Activated CD8-positive, alpha-beta T cell treated with anti-CD3 and anti-CD28 coated beads for 36 hours (primary cell): Measurements from ENCODE around the gene FKBP8. TPM values are rescaled to one million over a fixed set of nuclear protein-coding genes. Genes with fewer than 3 reads are reported as not detected.
"Not testable (repeated sequence)": the region's sequence is repeated elsewhere in the genome, so short reads cannot be mapped to it uniquely, and the experiment has no call there.

ENCODE experiments used
- ATAC-seq: fragments of 200-7000 bp; cut with Tn5 transposase; one replicate; pipeline ENCODE4 v1.10.0; 2021; ENCODE audit warnings: mild to moderate bottlenecking, moderate library complexity
- CTCF ChIA-PET: fragments of 350-600 bp; sonication (Branson Sonifier 250); formaldehyde crosslinking; loops from one replicate; lab custom pipeline; 2021; ENCODE audit warnings: antibody characterized with exemption; lab: Charles Lee
- POLR2A ChIA-PET: fragments of 350-600 bp; sonication (Branson Sonifier 250); formaldehyde crosslinking; loops from one replicate; lab custom pipeline; 2021; ENCODE audit warnings: antibody characterized with exemption; lab: Charles Lee
- DNase-seq: peaks from one replicate; pipeline ENCODE4 v3.0.0-alpha.2; 2020
- H3K27ac Mint-ChIP-seq: one replicate; pipeline ENCODE4 v1.8.0; 2021; ENCODE audit warnings: mild to moderate bottlenecking, mixed read lengths
- H3K27me3 Mint-ChIP-seq: one replicate; pipeline ENCODE4 v1.8.0; 2021; ENCODE audit warnings: mixed read lengths
- H3K36me3 Mint-ChIP-seq: one replicate; pipeline ENCODE4 v1.8.0; 2021; ENCODE audit warnings: low read depth, mixed read lengths
- H3K4me1 Mint-ChIP-seq: one replicate; pipeline ENCODE4 v1.8.0; 2021; ENCODE audit warnings: low read depth, mixed read lengths
- H3K4me3 Mint-ChIP-seq: one replicate; pipeline ENCODE4 v1.8.0; 2021; ENCODE audit warnings: mild to moderate bottlenecking, moderate library complexity, mixed read lengths
- H3K9me3 Mint-ChIP-seq: one replicate; pipeline ENCODE4 v1.8.0; 2021; ENCODE audit warnings: mixed read lengths
- intact Hi-C: fragments of 100-400 bp; cut with micrococcal nuclease; formaldehyde crosslinking; loops from one replicate; pipeline ENCODE4 v1.10.0; 2022
- total RNA-seq, 2 experiments: library from RNA; stranded (reverse); gene quantifications; one replicate each; pipeline ENCODE4 v1.2.3, GENCODE V29; 2021
- TF ChIP-seq, protein P1 (sequence below): fragments of 200-600 bp; IDR thresholded peaks from one replicate; pipeline ENCODE4 v1.8.0; 2022; ENCODE audit warnings: antibody characterized with exemption, mild to moderate bottlenecking

The FKBP8 gene
- total RNA-seq, 2 experiments from 2014 or later = 216 to 220 TPM

DNA sequence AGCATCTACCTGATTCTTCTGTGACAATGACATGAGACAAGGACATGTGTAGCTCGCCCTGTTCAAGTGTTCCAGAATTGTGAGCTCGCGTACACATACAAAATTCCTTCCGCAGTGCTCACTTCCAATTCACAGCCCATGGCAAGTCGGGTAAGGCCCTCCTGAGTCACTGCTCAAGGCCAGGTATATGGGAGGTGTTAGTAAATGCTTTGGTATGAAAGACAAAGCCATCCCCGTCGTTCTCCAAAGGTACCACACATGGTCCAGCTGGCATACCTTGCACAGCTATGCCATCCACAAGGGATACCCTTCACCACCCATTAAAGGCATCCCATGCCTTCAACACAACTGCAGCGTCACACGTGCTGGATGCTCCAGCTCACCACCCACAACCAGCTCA is 17.1 kb downstream of the FKBP8 start:
- H3K9me3 Mint-ChIP-seq = no peaks in the 10 kb centered on the region
- intact Hi-C loops = no loop called here
- ATAC-seq (no peak), DNase-seq (no peak)
- no peaks in the 10 kb centered on the region for H3K36me3 Mint-ChIP-seq
- CTCF ChIA-PET = interaction anchor here (0.6 to 1.6 kb wide), 3 partner anchors 58 to 256 kb away, joined by 3 to 4 read pairs (median 4); no protein-coding TSS in a partner anchor
- no peaks in the 10 kb centered on the region for H3K27me3 Mint-ChIP-seq
- POLR2A ChIA-PET = no interaction called here
- peaks cover 4% of the 10 kb centered on the region for H3K4me1 Mint-ChIP-seq
- TF ChIP-seq, protein P1, sequence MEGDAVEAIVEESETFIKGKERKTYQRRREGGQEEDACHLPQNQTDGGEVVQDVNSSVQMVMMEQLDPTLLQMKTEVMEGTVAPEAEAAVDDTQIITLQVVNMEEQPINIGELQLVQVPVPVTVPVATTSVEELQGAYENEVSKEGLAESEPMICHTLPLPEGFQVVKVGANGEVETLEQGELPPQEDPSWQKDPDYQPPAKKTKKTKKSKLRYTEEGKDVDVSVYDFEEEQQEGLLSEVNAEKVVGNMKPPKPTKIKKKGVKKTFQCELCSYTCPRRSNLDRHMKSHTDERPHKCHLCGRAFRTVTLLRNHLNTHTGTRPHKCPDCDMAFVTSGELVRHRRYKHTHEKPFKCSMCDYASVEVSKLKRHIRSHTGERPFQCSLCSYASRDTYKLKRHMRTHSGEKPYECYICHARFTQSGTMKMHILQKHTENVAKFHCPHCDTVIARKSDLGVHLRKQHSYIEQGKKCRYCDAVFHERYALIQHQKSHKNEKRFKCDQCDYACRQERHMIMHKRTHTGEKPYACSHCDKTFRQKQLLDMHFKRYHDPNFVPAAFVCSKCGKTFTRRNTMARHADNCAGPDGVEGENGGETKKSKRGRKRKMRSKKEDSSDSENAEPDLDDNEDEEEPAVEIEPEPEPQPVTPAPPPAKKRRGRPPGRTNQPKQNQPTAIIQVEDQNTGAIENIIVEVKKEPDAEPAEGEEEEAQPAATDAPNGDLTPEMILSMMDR = no peak
- no peak overlapping the region for H3K27ac Mint-ChIP-seq
- no peak overlapping the region for H3K4me3 Mint-ChIP-seq

DNA sequence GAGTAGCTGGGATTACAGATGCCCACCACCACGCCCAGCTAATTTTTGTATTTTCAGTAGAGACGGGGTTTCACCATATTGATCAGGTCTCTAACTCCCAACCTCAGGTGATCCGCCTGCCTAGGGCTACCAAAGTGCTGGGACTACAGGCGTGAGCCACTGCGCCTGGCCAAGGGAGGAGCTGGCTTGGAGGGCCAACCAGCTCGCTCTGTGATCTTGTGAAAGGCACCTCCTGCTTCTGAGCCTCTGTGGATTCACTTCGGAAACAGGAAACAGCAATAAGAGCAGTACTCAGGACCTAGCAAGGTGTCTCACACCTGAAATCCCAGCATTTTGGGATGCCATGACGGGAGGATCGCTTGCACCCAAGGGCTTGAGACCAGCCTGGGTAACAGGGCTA is 19.5 kb downstream of the FKBP8 start:
- Mint-ChIP-seq H3K27ac (no peak overlapping the region), H3K27me3 (no peaks in the 10 kb centered on the region), H3K4me1 (peaks cover 9% of the 10 kb centered on the region), H3K4me3 (no peak overlapping the region), H3K9me3 (no peaks in the 10 kb centered on the region), H3K36me3 (no peaks in the 10 kb centered on the region)
- CTCF ChIA-PET = interaction anchor here (0.9 to 1.2 kb wide), 4 partner anchors 18 to 104 kb away, joined by 3 read pairs; partner anchors contain the start of gene SSBP4
- POLR2A ChIA-PET = interaction anchor here (1.5 to 2.0 kb wide), 3 partner anchors 18 to 54 kb away, joined by 6 to 9 read pairs (median 6); partner anchors contain the start of gene FKBP8
- DNase-seq (no peak), ATAC-seq (no peak)
- intact Hi-C loops = loop anchor here (5.0 kb wide), 3 partner anchors 33 to 113 kb away; partner anchors contain the start of genes KLHL26, KXD1 and UBA52
- TF ChIP-seq, protein P1 = no peak

DNA sequence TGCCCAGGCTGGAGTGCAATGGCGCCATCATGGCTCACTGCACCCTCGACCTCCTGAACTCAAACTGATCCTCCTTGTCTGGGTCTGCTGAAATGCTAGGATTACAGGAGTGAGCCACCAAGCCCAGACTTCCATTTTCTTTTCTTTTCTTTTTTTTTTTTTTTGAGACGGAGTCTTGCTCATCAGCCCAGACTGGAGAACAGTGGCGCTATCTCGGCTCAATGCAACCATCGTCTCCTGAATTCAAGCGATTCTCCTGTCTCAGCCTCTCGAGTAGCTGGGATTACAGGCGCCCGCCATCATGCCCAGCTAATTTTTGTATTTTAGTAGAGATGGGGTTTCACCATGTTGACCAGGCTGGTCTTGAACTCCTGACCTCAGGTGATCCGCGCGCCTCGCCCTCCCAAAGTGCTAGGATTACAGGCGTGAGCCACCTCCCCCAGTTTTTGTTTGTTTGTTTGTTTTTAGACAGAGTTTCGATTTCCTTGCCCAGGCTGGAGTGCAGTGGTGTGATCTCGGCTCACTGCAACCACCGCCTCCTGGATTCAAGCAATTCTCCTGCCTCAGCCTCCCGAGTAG is 20.4 kb downstream of the FKBP8 start:
- not testable (repeated sequence) for H3K27me3 Mint-ChIP-seq, H3K9me3 Mint-ChIP-seq, H3K4me1 Mint-ChIP-seq, ATAC-seq, H3K36me3 Mint-ChIP-seq, DNase-seq
- intact Hi-C loops = loop anchor here (5.0 kb wide), 3 partner anchors 34 to 114 kb away; partner anchors contain the start of genes KLHL26, KXD1 and UBA52
- Mint-ChIP-seq H3K27ac (peak overlapping the region; percentile 94), H3K4me3 (peak overlapping the region; percentile 76)
- ChIA-PET POLR2A (interaction anchor here (0.9 to 3.8 kb wide), 7 partner anchors 9 to 57 kb away, joined by 3 to 20 read pairs (median 6); partner anchors contain the start of genes FKBP8, KXD1 and UBA52), CTCF (interaction anchor here (0.9 to 1.2 kb wide), 4 partner anchors 19 to 104 kb away, joined by 3 read pairs; partner anchors contain the start of gene SSBP4)

DNA sequence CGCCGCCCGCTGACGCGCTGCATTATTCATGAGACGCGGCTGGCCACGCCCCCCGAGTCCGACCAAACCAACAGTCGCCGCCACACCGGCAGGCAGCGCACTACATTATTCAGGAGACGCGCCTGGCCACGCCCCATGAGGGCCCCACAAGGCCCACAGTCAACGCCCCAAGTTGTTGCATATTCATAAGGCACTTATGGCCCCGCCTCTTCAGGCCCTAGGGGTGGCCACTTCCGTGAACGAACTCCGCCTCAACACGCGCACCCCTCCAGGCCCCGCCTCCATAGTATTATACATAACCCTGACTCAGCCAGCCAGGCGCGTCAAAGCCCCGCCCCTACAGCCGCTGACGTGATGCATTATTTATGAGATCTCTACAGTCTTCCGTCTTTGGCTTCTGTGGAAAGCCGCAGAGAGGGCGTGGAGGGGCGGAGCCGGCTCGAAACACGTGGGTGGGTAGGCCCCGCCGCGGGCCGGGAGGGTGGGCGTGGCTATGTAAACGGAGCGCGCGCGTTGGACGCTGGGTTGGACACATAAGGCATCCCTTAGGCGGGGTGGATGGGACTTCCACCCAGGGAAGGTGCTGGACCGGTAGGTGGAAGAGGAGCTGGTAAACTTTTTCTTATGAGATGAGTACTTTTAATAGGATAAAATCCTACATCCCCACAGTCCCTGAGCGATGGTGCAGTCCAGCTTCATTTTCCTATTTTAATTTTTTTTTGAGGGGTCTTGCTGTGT is 21.1 kb downstream of the FKBP8 start:
- no peaks in the 10 kb centered on the region for H3K36me3 Mint-ChIP-seq
- H3K4me1 Mint-ChIP-seq = peaks cover 9% of the 10 kb centered on the region
- POLR2A ChIA-PET = interaction anchor here (0.7 to 3.8 kb wide), 16 partner anchors 9 to 424 kb away, joined by 3 to 20 read pairs (median 4); partner anchors contain the start of genes COPE, DDX49, FKBP8 and KXD1

More for the DNA sequence above, 21.1 kb downstream of the FKBP8 start:
- H3K27me3 Mint-ChIP-seq = no peaks in the 10 kb centered on the region
- peak overlapping the region; percentile 94 for H3K27ac Mint-ChIP-seq
- DNase-seq (peak; percentile 100), ATAC-seq (peak; percentile 93)
- TF ChIP-seq, protein P1 = no peak
- intact Hi-C loops = loop anchor here (5.0 kb wide), 3 partner anchors 35 to 115 kb away; partner anchors contain the start of genes KLHL26, KXD1 and UBA52
- H3K9me3 Mint-ChIP-seq = no peaks in the 10 kb centered on the region
- CTCF ChIA-PET = interaction anchor here (1.3 to 6.6 kb wide), 7 partner anchors 15 to 71 kb away, joined by 3 to 97 read pairs (median 13); partner anchors contain the start of gene UBA52
- peak overlapping the region; percentile 76 for H3K4me3 Mint-ChIP-seq
